Retinal pigment epithelial cell (primary cell): ENCODE results near the gene FBXW9.

ENCODE experiments used
- DNase-seq: peaks from one replicate; pipeline ENCODE4 v3.0.0-alpha.2; 2010; ENCODE audit warnings: low read depth
- H3K4me3 ChIP-seq: 2 replicates; pipeline ENCODE4 v1.5.1; 2011; ENCODE audit warnings: mild to moderate bottlenecking, low read length, control low read depth, moderate library complexity
- CTCF ChIP-seq: conservative IDR thresholded peaks from 2 replicates; pipeline ENCODE4 v1.5.1; 2011; ENCODE audit warnings: low read depth, low read length, control low read depth, inconsistent platforms

FBXW9 gene

GRCh38 chr19:12711187-12711586 is 14.8 kb upstream of the FBXW9 start:
- H3K4me3 ChIP-seq: no peak overlapping the region

GRCh38 chr19:12708641-12709040 is 12.2 kb upstream of the FBXW9 start:
- no peak for TF ChIP-seq CTCF
- DNase-seq: no peak
- no peak overlapping the region for H3K4me3 ChIP-seq

More at GRCh38 chr19:12711187-12711586, 14.8 kb upstream of the FBXW9 start:
- DNase-seq: no peak
- no peak for TF ChIP-seq CTCF

GRCh38 chr19:12706332-12706718 is 9.9 kb upstream of the FBXW9 start:
- H3K4me3 ChIP-seq: no peak overlapping the region
- DNase-seq: no peak
- TF ChIP-seq CTCF: no peak

GRCh38 chr19:12705654-12706331 is 9.4 kb upstream of the FBXW9 start:
- H3K4me3 ChIP-seq: no peak overlapping the region
- no peak for TF ChIP-seq CTCF
- DNase-seq: no peak

GRCh38 chr19:12705169-12705568 is 8.7 kb upstream of the FBXW9 start:
- no peak overlapping the region for H3K4me3 ChIP-seq
- DNase-seq: no peak
- no peak for TF ChIP-seq CTCF

- no peak for TF ChIP-seq CTCF
- H3K4me3 ChIP-seq: no peak overlapping the region
- no peak for DNase-seq
Observed at GRCh38 chr19:12703046-12703445, 6.6 kb upstream of the FBXW9 start.

- H3K4me3 ChIP-seq: no peak overlapping the region
- DNase-seq: no peak
- TF ChIP-seq CTCF: no peak
Observed at GRCh38 chr19:12701596-12702282, 5.3 kb upstream of the FBXW9 start.
